Body of pancreas (tissue), 4 donors: Measurements from ENCODE around the gene ASCC3. TPM values are rescaled to one million over a fixed set of nuclear protein-coding genes. Genes with fewer than 3 reads are reported as not detected.

Experiments used
- ATAC-seq: fragments of 150-250 bp; one replicate; pipeline ENCODE4 v1.9.1; 2016
- DNase-seq, 4 donors: peaks; one replicate each; pipeline ENCODE4 v3.0.0-alpha.2; 2019
- H3K27ac ChIP-seq, 4 donors: fragments of 200-600 bp; sonication (generic); 1 replicate in 3 of 4; 2 replicates in 1 of 4; pipeline versions ENCODE4 v1.5.1 to v1.6.1; 2016 to 2019; ENCODE audit warnings: mild to moderate bottlenecking in 1 of 4, mixed read lengths in 1 of 4, moderate library complexity in 1 of 4
- H3K27me3 ChIP-seq, 2 donors: fragments of 200-600 bp; sonication (generic); one replicate each; pipeline ENCODE4 v1.6.0; 2016; ENCODE audit warnings: mild to moderate bottlenecking in 1 of 2
- H3K36me3 ChIP-seq, 2 donors: fragments of 200-600 bp; sonication (generic); replicated peaks in 1 of 2; 2 replicates each; pipeline ENCODE4 v1.5.1; 2016; ENCODE audit warnings: low read depth in 2 of 2; ENCODE audit not compliant: insufficient read depth in 1 of 2
- H3K4me1 ChIP-seq: fragments of 200-600 bp; sonication (generic); one replicate; pipeline ENCODE4 v1.6.0; 2016
- H3K4me3 ChIP-seq, 2 donors: fragments of 200-600 bp; sonication (generic); 1 replicate in 1 of 2; 2 replicates in 1 of 2; pipeline ENCODE4 v1.5.1; 2016 to 2019
- H3K9me3 ChIP-seq, 3 donors: fragments of 200-600 bp; sonication (generic); 1 replicate in 2 of 3; 2 replicates in 1 of 3; pipeline ENCODE4 v1.5.1; 2016
- CTCF ChIP-seq, 7 experiments: fragments of 450-650 bp in 4 of 7; fragments of 200-600 bp in 3 of 7; sonication (generic) in 3 of 7; IDR thresholded peaks; one replicate each; pipeline ENCODE4 v1.5.1; 2016 to 2019; ENCODE audit warnings: antibody characterized with exemption in 7 of 7
- POLR2A ChIP-seq, 3 donors: fragments of 450-650 bp; IDR thresholded peaks; one replicate each; pipeline ENCODE4 v1.6.1; 2016; ENCODE audit warnings: antibody characterized with exemption in 3 of 3, mild to moderate bottlenecking in 2 of 3
- WGBS, 2 donors: methylation state at CpG; one replicate each; pipeline ENCODE4 v1.1.5; 2017; 5-methylcytosine and 5-hydroxymethylcytosine counted together
- intact Hi-C: fragments of 100-400 bp; cut with DNase I; formaldehyde crosslinking; loops from one replicate; pipeline ENCODE4 v1.15.1; 2023
- total RNA-seq, 2 donors: library from RNA; depleted of rRNA; stranded (reverse); fragments of >200 nt; gene quantifications; one replicate each; pipeline ENCODE4 v1.1.0, GENCODE V29; 2016

The ASCC3 gene
- total RNA-seq, 2 donors from 2014 or later = 16.8 to 26.5 TPM

- 59 to 73% methylated on average over 2 of the region's 2 CpGs for WGBS, 2 donors
These were observed 19.1 kb downstream of the ASCC3 start for GRCh38 chr6:100862063-100862462.

GRCh38 chr6:100856146-100856545 lies 25.0 kb downstream of the ASCC3 start:
- Histone ChIP-seq H3K9me3 (no peaks in the 10 kb centered on the region), H3K27ac (no peak overlapping the region), H3K4me1 (no peaks in the 10 kb centered on the region), H3K4me3 (no peak overlapping the region), H3K27me3 (no peaks in the 10 kb centered on the region), H3K36me3 (no peaks in the 10 kb centered on the region)
- DNase-seq (no peak), ATAC-seq (no peak)
- no peak for TF ChIP-seq CTCF (IDR thresholded peaks at IDR 0.05)
- TF ChIP-seq POLR2A (IDR thresholded peaks at IDR 0.05) = no peak
- intact Hi-C loops = no loop called here

More at GRCh38 chr6:100862063-100862462, 19.1 kb downstream of the ASCC3 start:
- Histone ChIP-seq H3K36me3 (no peaks in the 10 kb centered on the region), H3K4me1 (no peaks in the 10 kb centered on the region), H3K9me3 (no peaks in the 10 kb centered on the region), H3K4me3 (no peak overlapping the region), H3K27ac (no peak overlapping the region), H3K27me3 (no peaks in the 10 kb centered on the region)
- intact Hi-C loops = no loop called here
- DNase-seq (no peak), ATAC-seq (no peak)
- TF ChIP-seq POLR2A (IDR thresholded peaks at IDR 0.05) = no peak
- no peak for TF ChIP-seq CTCF (IDR thresholded peaks at IDR 0.05)

- ATAC-seq = no peak
These were observed 29.3 kb downstream of the ASCC3 start for GRCh38 chr6:100851819-100852218.

GRCh38 chr6:100850174-100850573 lies 31.0 kb downstream of the ASCC3 start:
- Histone ChIP-seq H3K27me3 (no peaks in the 10 kb centered on the region), H3K4me3 (no peak overlapping the region), H3K36me3 (peaks cover 0 to 2% of the 10 kb centered on the region in 2 donors), H3K9me3 (no peaks in the 10 kb centered on the region), H3K4me1 (no peaks in the 10 kb centered on the region), H3K27ac (no peak overlapping the region)
- WGBS, 2 donors = 82 to 92% methylated on average over 2 of the region's 2 CpGs
- ATAC-seq = no peak
- no peak for TF ChIP-seq POLR2A (IDR thresholded peaks at IDR 0.05)
- no peak for TF ChIP-seq CTCF (IDR thresholded peaks at IDR 0.05)
- intact Hi-C loops = no loop called here
- DNase-seq = no peak

More at GRCh38 chr6:100851819-100852218, 29.3 kb downstream of the ASCC3 start:
- H3K36me3 ChIP-seq = peaks cover 0 to 2% of the 10 kb centered on the region in 2 donors
- no peak overlapping the region for H3K4me3 ChIP-seq
- DNase-seq = no peak
- H3K4me1 ChIP-seq = no peaks in the 10 kb centered on the region
- WGBS, 2 donors = 95 to 98% methylated on average over 12 of the region's 12 CpGs
- H3K27me3 ChIP-seq = no peaks in the 10 kb centered on the region
- no peaks in the 10 kb centered on the region for H3K9me3 ChIP-seq
- intact Hi-C loops = no loop called here
- TF ChIP-seq CTCF (IDR thresholded peaks at IDR 0.05) (no peak), POLR2A (IDR thresholded peaks at IDR 0.05) (no peak)
- no peak overlapping the region for H3K27ac ChIP-seq

GRCh38 chr6:100846276-100846675 lies 34.9 kb downstream of the ASCC3 start:
- Histone ChIP-seq H3K27me3 (no peaks in the 10 kb centered on the region), H3K4me3 (no peak overlapping the region), H3K27ac (no peak overlapping the region), H3K9me3 (no peaks in the 10 kb centered on the region), H3K36me3 (peaks cover 0 to 2% of the 10 kb centered on the region in 2 donors), H3K4me1 (no peaks in the 10 kb centered on the region)
- intact Hi-C loops = no loop called here
- TF ChIP-seq POLR2A (IDR thresholded peaks at IDR 0.05) (no peak), CTCF (IDR thresholded peaks at IDR 0.05) (no peak)
- ATAC-seq (no peak), DNase-seq (no peak)
- 85 to 90% methylated on average over 2 of the region's 2 CpGs for WGBS, 2 donors
